GM12892 (cell line): ENCODE results near the gene GZMA.

Source experiments
- POLR2A ChIP-seq: IDR thresholded peaks from 2 replicates; pipeline ENCODE4 v1.6.1; 2011; ENCODE audit warnings: low read depth, low read length, control low read depth
- POLR2AphosphoS5 ChIP-seq: IDR thresholded peaks from 2 replicates; pipeline ENCODE4 v1.6.1; 2011; ENCODE audit warnings: low read depth, low read length, control low read depth

DNA sequence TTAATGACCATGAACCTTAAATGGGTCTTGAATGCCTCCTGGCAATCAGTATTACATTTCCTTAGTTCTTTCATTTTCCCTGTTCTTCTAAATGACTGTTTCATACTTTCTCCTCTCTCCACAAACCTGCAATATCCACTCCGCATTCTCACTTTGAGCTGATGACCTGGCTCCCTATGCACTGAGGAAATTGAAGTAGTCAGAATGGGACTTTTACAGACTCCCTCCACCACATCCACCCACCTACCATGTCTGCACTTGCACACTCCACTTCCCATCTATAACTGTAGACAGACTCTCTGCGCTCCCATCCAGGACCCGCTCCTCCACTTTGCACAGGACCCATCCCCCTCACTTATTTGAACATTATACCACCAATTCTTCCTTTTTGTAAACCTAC lies 36.2 kb upstream of the GZMA start:
- TF ChIP-seq POLR2A, result no peak
- no peak for TF ChIP-seq POLR2AphosphoS5
